Transverse colon (tissue), 4 donors: ENCODE data around the gene KRTAP21-3.

Experiments
- CTCF ChIP-seq, 5 experiments: fragments of 200-600 bp in 3 of 5; fragments of 450-650 bp in 2 of 5; sonication (generic) in 3 of 5; IDR thresholded peaks; 1 replicate in 2 of 5; 2 replicates in 3 of 5; pipeline ENCODE4 v1.5.1; 2016 to 2017; ENCODE audit warnings: antibody characterized with exemption in 5 of 5, inconsistent platforms in 3 of 5, mild to moderate bottlenecking in 2 of 5, moderate library complexity in 1 of 5
- POLR2A ChIP-seq: fragments of 450-650 bp; IDR thresholded peaks from one replicate; pipeline ENCODE4 v1.6.1; 2016; ENCODE audit warnings: antibody characterized with exemption, mild to moderate bottlenecking, moderate library complexity
- POLR2AphosphoS5 ChIP-seq, 3 donors: sonication (generic); formaldehyde crosslinking; IDR thresholded peaks; one replicate each; pipeline ENCODE4 v1.6.1; 2016; ENCODE audit warnings: antibody characterized with exemption in 3 of 3

- TF ChIP-seq CTCF (IDR thresholded peaks at IDR 0.05) (no peak), POLR2A (no peak), POLR2AphosphoS5 (IDR thresholded peaks at IDR 0.05) (no peak)
These were observed 3.6 kb downstream of the KRTAP21-3 start for GRCh38 chr21:30714946-30715345.
